LNCaP clone FGC (cell line): ENCODE measurements around the gene ABCB4.

Source experiments
- DNase-seq: peaks from one replicate; pipeline ENCODE4 v3.0.0-alpha.2; 2011; ENCODE audit warnings: low read depth
- H3K4me3 ChIP-seq: 2 replicates; pipeline ENCODE4 v1.5.1; 2011; ENCODE audit warnings: mild to moderate bottlenecking, low read depth, low read length, control low read depth
- TF ChIP-seq, protein P1 (sequence below): IDR thresholded peaks from 2 replicates; pipeline ENCODE4 v1.5.1; 2012; ENCODE audit warnings: mild to moderate bottlenecking; ENCODE audit not compliant: control insufficient read depth, insufficient read depth; ENCODE audit errors: extremely low read depth

ABCB4 gene

DNA sequence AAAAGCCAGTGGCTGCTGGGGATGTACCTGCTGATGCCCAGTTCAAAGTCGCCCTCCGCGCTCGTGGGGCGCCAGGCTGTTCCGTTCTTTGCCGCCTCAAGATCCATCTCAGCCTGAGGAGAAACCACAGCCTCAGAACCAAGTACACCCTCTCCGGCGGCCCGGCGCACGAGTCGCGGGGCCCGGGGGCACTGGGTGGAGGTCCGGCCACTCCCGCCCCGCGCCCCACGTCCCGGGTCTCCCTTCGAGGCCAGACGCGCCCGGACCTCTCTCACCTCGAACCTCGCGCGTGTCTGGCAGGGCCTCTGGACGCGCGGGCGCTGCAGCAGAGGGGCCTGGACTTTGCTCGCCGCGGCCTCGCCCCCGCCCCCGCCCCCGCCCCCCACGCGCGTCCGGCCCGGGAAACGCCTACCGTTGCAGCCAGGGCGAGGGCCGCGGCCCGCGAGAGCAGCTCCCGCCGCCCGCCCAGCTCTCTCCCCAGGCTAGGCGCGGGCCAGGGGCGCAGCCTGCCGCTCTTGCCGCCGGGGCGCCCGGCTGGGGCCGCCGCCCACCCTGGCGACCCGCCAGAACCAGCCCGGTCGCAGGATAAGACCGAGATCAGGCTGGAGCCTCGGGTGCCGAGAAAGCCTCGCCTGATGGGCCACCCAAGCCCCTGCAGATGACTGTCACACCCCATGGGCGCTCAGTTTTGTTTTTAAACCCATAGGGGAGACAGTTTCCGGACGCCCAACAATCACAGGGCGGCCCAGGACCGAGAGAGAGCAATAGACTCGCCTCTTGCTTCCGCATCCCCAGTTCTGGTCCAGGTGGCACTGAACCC is at the start of gene ABCB4:
Gene ABCB4 (minus strand): TSS at position 322 of the 820 bp plus-strand sequence. CDS start 215 bp downstream, at position 107.
- no peak within 1 kb of the TSS for H3K4me3 ChIP-seq
- TF ChIP-seq, protein P1, sequence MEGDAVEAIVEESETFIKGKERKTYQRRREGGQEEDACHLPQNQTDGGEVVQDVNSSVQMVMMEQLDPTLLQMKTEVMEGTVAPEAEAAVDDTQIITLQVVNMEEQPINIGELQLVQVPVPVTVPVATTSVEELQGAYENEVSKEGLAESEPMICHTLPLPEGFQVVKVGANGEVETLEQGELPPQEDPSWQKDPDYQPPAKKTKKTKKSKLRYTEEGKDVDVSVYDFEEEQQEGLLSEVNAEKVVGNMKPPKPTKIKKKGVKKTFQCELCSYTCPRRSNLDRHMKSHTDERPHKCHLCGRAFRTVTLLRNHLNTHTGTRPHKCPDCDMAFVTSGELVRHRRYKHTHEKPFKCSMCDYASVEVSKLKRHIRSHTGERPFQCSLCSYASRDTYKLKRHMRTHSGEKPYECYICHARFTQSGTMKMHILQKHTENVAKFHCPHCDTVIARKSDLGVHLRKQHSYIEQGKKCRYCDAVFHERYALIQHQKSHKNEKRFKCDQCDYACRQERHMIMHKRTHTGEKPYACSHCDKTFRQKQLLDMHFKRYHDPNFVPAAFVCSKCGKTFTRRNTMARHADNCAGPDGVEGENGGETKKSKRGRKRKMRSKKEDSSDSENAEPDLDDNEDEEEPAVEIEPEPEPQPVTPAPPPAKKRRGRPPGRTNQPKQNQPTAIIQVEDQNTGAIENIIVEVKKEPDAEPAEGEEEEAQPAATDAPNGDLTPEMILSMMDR, result no peak
- no peak for DNase-seq

DNA sequence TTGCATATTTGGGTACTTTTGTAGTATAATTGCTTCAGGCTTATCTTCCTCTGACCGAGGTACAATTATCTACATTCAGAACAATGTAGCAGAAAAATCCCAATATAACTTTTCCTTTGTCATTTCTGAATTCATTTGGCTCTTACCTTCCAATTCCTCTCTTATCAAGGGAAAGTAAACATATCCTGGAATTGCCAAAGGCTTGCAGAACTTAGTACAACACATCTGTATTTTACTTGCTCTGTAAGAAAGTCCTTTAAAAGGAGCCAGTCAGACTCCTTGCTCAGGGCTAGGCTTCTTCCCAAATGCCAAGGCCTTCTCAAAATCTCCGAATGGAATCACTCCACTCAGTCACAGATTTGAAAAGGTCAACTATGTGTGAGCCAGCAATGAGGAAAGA is 43.3 kb upstream of the ABCB4 start:
- TF ChIP-seq, protein P1, result no peak
- no peak for DNase-seq
- H3K4me3 ChIP-seq, result no peak overlapping the region

DNA sequence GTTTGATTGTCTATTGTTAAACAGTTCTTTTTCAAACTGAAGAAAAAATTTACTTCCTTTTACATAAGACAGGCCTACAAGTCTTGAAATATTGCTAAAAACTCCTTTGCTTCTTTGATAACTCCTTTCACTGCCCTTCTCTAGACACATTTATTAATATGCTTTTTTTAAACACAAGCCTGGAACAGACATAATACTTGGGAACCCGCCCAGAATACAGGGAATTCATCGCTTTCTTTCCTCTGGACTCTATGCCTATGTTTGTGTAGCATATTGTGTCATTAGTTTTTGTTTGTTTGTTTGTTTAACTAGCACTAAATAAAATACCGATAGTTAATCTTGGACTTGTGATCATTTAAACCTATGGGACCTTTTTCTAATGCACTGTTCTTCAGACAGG is 42.4 kb upstream of the ABCB4 start:
- no peak for DNase-seq
- no peak overlapping the region for H3K4me3 ChIP-seq
- TF ChIP-seq, protein P1, result no peak

DNA sequence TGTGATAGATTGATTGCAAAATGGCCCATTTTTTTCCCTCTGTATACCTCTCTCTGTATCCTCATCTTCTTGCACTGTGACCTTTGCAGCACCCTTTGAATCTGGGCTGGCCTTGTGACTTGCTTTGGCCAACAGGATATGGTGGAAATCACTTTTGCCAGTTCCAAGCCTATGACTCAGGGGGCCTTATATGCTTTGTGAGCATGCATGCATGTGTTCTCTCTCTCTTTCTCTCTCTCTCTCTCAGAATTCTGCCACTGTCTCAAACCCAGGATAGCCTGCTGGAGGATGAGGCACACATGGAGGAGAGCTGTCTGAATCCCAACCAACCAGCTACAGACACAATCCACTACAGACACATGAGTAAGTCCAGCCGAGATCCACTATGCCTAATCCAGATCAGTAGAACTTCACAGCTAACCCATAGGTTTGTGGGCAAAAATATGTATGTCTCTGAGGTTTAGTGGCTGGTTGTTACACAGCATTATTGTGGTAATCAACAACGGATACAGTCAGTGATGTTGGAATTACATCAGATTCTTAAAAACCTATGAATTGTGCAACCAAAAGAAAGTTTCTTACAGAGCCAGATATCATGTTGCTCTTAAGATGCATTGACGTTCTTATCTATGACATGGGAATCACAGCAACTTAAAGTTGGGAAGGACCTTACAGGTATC is 41.8 kb upstream of the ABCB4 start:
- H3K4me3 ChIP-seq, result no peak overlapping the region

DNA sequence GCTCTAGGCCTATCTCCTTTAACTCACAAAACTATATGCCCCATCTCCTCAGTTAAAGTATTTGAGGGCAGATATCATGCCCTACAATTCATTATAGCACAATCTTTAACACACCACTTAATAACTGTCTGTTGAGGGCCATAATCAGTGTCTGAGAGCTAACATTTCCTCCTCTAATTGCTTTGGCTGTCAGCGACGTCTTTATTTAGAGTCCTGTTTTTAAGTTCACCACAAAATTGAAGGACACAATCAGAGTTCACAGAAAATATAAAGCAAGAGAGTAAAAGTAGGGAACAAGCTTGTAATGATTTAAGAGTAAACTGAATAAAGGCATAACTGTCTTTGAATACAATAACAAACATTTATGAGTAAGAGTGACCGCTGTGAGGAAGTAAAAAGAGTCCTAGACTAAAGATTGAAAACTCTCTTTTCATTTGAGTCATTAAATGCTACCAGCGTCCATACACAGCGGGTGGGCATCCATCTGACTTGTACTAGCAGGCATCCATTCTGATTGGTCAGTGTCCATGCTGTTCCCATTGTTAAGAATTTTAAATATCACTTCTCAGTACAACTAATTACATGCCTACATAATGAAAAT is 38.4 kb upstream of the ABCB4 start:
- no peak overlapping the region for H3K4me3 ChIP-seq
- no peak for DNase-seq

More for the DNA sequence above, 41.8 kb upstream of the ABCB4 start:
- TF ChIP-seq, protein P1, result no peak
- no peak for DNase-seq

DNA sequence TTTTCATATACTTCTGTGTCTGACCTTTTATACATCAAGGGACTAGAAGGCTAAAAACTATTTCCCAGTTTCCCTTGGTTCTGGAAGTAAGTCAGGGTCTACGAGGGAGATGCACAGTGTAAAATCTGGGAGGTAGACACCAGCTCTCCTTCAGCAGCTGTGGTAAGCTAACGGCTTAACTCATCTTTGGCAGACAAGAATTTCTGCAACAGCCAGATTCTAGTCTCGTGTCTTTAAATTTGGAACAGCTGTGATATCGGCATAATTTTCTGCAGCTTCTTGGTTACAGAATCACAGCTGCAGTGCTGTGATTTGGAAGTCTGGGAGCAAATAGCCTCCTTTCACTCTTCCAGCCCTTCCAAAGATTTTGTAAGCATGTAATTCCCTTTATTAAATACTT is 37.4 kb upstream of the ABCB4 start:
- TF ChIP-seq, protein P1, result no peak
- DNase-seq, result no peak
- no peak overlapping the region for H3K4me3 ChIP-seq

More for the DNA sequence above, 38.4 kb upstream of the ABCB4 start:
- TF ChIP-seq, protein P1, result no peak
